Measurements from ENCODE around the gene S100A2. TPM values are rescaled to one million over a fixed set of nuclear protein-coding genes. Genes with fewer than 3 reads are reported as not detected.

Gene S100A2
- total and polyA plus RNA-seq, 2 of the 13 experiments (the other 11 are each of a cell fraction or from before 2014, with no cell fraction given), result 1.2 TPM

DNA sequence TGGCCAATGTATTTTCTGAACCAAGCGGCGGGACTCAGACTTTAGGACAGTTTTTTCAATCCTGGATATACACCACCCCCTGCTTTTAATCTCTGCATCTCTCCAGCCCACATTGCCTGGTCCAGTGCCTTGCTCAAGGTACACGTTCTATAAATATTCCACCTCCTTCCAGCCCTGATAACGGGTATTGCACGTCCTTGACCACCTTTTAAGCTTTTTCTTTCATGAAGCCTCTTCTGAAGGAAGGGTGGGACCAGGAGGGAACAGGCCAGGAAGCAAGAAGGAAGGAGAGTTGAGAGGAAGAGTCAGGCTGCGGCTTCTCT lies 43.9 kb upstream of the S100A2 start (continued):
- TF ChIP-seq ZNF546 (CRISPR knock-in tag; conservative IDR thresholded peaks at IDR 0.05) (no peak), GLI4 (CRISPR knock-in tag; IDR thresholded peaks at IDR 0.05; ENCODE audit: borderline replicate concordance) (no peak), ZNF703 (CRISPR knock-in tag; IDR thresholded peaks at IDR 0.05; ENCODE audit: borderline replicate concordance) (no peak), SPEN (CRISPR knock-in tag; IDR thresholded peaks at IDR 0.05; ENCODE audit: low read depth) (no peak), SIX1 (CRISPR knock-in tag; IDR thresholded peaks at IDR 0.05; ENCODE audit: borderline replicate concordance) (no peak), CCAR2 (optimal IDR thresholded peaks at IDR 0.05; ENCODE audit: low read depth, low read length) (no peak), ZNF775 (CRISPR knock-in tag; IDR thresholded peaks at IDR 0.05; ENCODE audit: borderline replicate concordance) (no peak), BRD4 (CRISPR knock-in tag; IDR thresholded peaks at IDR 0.05) (no peak), ZNF264 (CRISPR knock-in tag; IDR thresholded peaks at IDR 0.05) (0 out of 2 replicates have a peak, but pooled peaks have one; percentile 24), TBL1XR1 (IDR thresholded peaks at IDR 0.05; ENCODE audit: borderline replicate concordance, low read length, partially characterized antibody) (no peak), ZNF468 (CRISPR knock-in tag; IDR thresholded peaks at IDR 0.05) (no peak), RXRA (CRISPR knock-in tag; IDR thresholded peaks at IDR 0.05) (no peak), CAMTA2 (CRISPR knock-in tag; IDR thresholded peaks at IDR 0.05; ENCODE audit: borderline replicate concordance) (no peak), HNF4A (CRISPR knock-in tag; IDR thresholded peaks at IDR 0.05) (peak; percentile 13; the same call in 1 of the 2 replicates), ZFP37 (CRISPR knock-in tag; IDR thresholded peaks at IDR 0.05; ENCODE audit: borderline replicate concordance) (0 out of 2 replicates have a peak, but pooled peaks have one; percentile 9), KLF12 (CRISPR knock-in tag; IDR thresholded peaks at IDR 0.05; ENCODE audit: borderline replicate concordance) (0 out of 2 replicates have a peak, but pooled peaks have one; percentile 15), ZNF724P (CRISPR knock-in tag; IDR thresholded peaks at IDR 0.05; ENCODE audit: borderline replicate concordance) (no peak), CHD2 (IDR thresholded peaks at IDR 0.05; ENCODE audit: low read depth, low read length) (no peak)
- TF ChIP-seq, protein P1, sequence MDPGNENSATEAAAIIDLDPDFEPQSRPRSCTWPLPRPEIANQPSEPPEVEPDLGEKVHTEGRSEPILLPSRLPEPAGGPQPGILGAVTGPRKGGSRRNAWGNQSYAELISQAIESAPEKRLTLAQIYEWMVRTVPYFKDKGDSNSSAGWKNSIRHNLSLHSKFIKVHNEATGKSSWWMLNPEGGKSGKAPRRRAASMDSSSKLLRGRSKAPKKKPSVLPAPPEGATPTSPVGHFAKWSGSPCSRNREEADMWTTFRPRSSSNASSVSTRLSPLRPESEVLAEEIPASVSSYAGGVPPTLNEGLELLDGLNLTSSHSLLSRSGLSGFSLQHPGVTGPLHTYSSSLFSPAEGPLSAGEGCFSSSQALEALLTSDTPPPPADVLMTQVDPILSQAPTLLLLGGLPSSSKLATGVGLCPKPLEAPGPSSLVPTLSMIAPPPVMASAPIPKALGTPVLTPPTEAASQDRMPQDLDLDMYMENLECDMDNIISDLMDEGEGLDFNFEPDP (CRISPR knock-in tag; conservative IDR thresholded peaks at IDR 0.05), result no peak
- TF ChIP-seq, protein P2, sequence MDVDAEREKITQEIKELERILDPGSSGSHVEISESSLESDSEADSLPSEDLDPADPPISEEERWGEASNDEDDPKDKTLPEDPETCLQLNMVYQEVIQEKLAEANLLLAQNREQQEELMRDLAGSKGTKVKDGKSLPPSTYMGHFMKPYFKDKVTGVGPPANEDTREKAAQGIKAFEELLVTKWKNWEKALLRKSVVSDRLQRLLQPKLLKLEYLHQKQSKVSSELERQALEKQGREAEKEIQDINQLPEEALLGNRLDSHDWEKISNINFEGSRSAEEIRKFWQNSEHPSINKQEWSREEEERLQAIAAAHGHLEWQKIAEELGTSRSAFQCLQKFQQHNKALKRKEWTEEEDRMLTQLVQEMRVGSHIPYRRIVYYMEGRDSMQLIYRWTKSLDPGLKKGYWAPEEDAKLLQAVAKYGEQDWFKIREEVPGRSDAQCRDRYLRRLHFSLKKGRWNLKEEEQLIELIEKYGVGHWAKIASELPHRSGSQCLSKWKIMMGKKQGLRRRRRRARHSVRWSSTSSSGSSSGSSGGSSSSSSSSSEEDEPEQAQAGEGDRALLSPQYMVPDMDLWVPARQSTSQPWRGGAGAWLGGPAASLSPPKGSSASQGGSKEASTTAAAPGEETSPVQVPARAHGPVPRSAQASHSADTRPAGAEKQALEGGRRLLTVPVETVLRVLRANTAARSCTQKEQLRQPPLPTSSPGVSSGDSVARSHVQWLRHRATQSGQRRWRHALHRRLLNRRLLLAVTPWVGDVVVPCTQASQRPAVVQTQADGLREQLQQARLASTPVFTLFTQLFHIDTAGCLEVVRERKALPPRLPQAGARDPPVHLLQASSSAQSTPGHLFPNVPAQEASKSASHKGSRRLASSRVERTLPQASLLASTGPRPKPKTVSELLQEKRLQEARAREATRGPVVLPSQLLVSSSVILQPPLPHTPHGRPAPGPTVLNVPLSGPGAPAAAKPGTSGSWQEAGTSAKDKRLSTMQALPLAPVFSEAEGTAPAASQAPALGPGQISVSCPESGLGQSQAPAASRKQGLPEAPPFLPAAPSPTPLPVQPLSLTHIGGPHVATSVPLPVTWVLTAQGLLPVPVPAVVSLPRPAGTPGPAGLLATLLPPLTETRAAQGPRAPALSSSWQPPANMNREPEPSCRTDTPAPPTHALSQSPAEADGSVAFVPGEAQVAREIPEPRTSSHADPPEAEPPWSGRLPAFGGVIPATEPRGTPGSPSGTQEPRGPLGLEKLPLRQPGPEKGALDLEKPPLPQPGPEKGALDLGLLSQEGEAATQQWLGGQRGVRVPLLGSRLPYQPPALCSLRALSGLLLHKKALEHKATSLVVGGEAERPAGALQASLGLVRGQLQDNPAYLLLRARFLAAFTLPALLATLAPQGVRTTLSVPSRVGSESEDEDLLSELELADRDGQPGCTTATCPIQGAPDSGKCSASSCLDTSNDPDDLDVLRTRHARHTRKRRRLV (CRISPR knock-in tag; IDR thresholded peaks at IDR 0.05), result peak; percentile 30; the same call in 1 of the 2 replicates
- TF ChIP-seq, protein P3, sequence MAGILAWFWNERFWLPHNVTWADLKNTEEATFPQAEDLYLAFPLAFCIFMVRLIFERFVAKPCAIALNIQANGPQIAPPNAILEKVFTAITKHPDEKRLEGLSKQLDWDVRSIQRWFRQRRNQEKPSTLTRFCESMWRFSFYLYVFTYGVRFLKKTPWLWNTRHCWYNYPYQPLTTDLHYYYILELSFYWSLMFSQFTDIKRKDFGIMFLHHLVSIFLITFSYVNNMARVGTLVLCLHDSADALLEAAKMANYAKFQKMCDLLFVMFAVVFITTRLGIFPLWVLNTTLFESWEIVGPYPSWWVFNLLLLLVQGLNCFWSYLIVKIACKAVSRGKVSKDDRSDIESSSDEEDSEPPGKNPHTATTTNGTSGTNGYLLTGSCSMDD (CRISPR knock-in tag; IDR thresholded peaks at IDR 0.05), result no peak
- TF ChIP-seq, protein P4, sequence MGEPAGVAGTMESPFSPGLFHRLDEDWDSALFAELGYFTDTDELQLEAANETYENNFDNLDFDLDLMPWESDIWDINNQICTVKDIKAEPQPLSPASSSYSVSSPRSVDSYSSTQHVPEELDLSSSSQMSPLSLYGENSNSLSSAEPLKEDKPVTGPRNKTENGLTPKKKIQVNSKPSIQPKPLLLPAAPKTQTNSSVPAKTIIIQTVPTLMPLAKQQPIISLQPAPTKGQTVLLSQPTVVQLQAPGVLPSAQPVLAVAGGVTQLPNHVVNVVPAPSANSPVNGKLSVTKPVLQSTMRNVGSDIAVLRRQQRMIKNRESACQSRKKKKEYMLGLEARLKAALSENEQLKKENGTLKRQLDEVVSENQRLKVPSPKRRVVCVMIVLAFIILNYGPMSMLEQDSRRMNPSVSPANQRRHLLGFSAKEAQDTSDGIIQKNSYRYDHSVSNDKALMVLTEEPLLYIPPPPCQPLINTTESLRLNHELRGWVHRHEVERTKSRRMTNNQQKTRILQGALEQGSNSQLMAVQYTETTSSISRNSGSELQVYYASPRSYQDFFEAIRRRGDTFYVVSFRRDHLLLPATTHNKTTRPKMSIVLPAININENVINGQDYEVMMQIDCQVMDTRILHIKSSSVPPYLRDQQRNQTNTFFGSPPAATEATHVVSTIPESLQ (CRISPR knock-in tag; conservative IDR thresholded peaks at IDR 0.05), result no peak

All from HepG2 (cell line).